HG02588 (cell line): ENCODE results near the gene BTBD16.

Experiments
- ATAC-seq: cut with Tn5 transposase; IDR thresholded peaks from one replicate; pipeline ENCODE4 v1.9.1; 2021; ENCODE audit warnings: mild to moderate bottlenecking, moderate library complexity; ENCODE audit not compliant: unreplicated experiment

BTBD16 gene

GRCh38 chr10:122338609-122339441, 67.7 kb downstream of the BTBD16 start:
- ATAC-seq: no peak

- no peak for ATAC-seq
Observed at GRCh38 chr10:122341141-122341810, 70.2 kb downstream of the BTBD16 start.

- ATAC-seq: no peak
Observed at GRCh38 chr10:122342293-122343134, 71.4 kb downstream of the BTBD16 start.

GRCh38 chr10:122343135-122343800, 72.2 kb downstream of the BTBD16 start:
- ATAC-seq: no peak

GRCh38 chr10:122343936-122344335, 72.8 kb downstream of the BTBD16 start:
- no peak for ATAC-seq

GRCh38 chr10:122344741-122345258, 73.7 kb downstream of the BTBD16 start:
- ATAC-seq: no peak

GRCh38 chr10:122346326-122346950, 75.3 kb downstream of the BTBD16 start:
- ATAC-seq: no peak

- ATAC-seq: no peak
Observed at GRCh38 chr10:122347170-122347841, 76.2 kb downstream of the BTBD16 start.

GRCh38 chr10:122348512-122348911, 77.4 kb downstream of the BTBD16 start:
- no peak for ATAC-seq

- ATAC-seq: no peak
Observed at GRCh38 chr10:122348935-122349361, 77.9 kb downstream of the BTBD16 start.

GRCh38 chr10:122349758-122350369, 78.8 kb downstream of the BTBD16 start:
- ATAC-seq: no peak

- no peak for ATAC-seq
Observed at GRCh38 chr10:122350893-122351292, 79.8 kb downstream of the BTBD16 start.

- no peak for ATAC-seq
Observed at GRCh38 chr10:122352817-122353525, 81.9 kb downstream of the BTBD16 start.

- no peak for ATAC-seq
Observed at GRCh38 chr10:122354383-122354782, 83.3 kb downstream of the BTBD16 start.

- ATAC-seq: no peak
Observed at GRCh38 chr10:122357685-122358084, 86.6 kb downstream of the BTBD16 start.

- no peak for ATAC-seq
Observed at GRCh38 chr10:122359621-122360020, 88.5 kb downstream of the BTBD16 start.

- ATAC-seq: no peak
Observed at GRCh38 chr10:122361046-122361445, 90.0 kb downstream of the BTBD16 start.

GRCh38 chr10:122362031-122362592, 91.0 kb downstream of the BTBD16 start:
- no peak for ATAC-seq
